IMR-90 (cell line): ENCODE results near the gene RALGAPA2. TPM values are rescaled to one million over a fixed set of nuclear protein-coding genes. Genes with fewer than 3 reads are reported as not detected.

Experiments used
- ATAC-seq: fragments of 200-7000 bp; cut with Tn5 transposase; 2 replicates; pipeline ENCODE4 v1.9.1; 2020; ENCODE audit warnings: low read depth, mild to moderate bottlenecking, moderate library complexity
- BruUV-seq: library from RNA; stranded (reverse); fragments of 400-500 nt; replicated peaks from 2 replicates; lab custom pipeline; 2021; lab: Mats Ljungman, UMichigan
- CTCF ChIA-PET: fragments of 300-600 bp; formaldehyde crosslinking; extraction: SDS; loops from one replicate; lab custom pipeline; 2021; ENCODE audit warnings: antibody characterized with exemption; lab: Yijun Ruan, JAX
- POLR2A ChIA-PET: fragments of 300-600 bp; sonication (Branson Sonifier 250); formaldehyde crosslinking; loops from one replicate; lab custom pipeline; 2022; ENCODE audit warnings: antibody characterized with exemption; ENCODE audit not compliant: unreplicated experiment; lab: Charles Lee
- DNase-seq: peaks from one replicate; pipeline ENCODE4 v3.0.0; 2013
- H2AFZ ChIP-seq: replicated peaks from 2 replicates; pipeline ENCODE3; 2013; ENCODE audit warnings: low read length, mild to moderate bottlenecking; ENCODE audit not compliant: poor library complexity
- H2AK5ac ChIP-seq: 2 replicates; pipeline ENCODE4 v1.6.1; 2013; ENCODE audit warnings: low read depth, low read length, inconsistent platforms
- H2AK9ac ChIP-seq: replicated peaks from 2 replicates; pipeline ENCODE3; 2013; ENCODE audit warnings: mild to moderate bottlenecking, low read depth, low read length, moderate library complexity; ENCODE audit not compliant: poor library complexity
- H2BK120ac ChIP-seq: 2 replicates; pipeline ENCODE4 v1.6.1; 2013; ENCODE audit warnings: low read depth, low read length, inconsistent platforms
- H2BK15ac ChIP-seq: 3 replicates; pipeline ENCODE4 v1.6.1; 2013; ENCODE audit warnings: low read depth, low read length, inconsistent platforms
- H2BK20ac ChIP-seq: 2 replicates; pipeline ENCODE4 v1.6.1; 2013; ENCODE audit warnings: low read depth, mild to moderate bottlenecking, inconsistent platforms, low read length, moderate library complexity
- H2BK5ac ChIP-seq: 2 replicates; pipeline ENCODE4 v1.6.1; 2013; ENCODE audit warnings: mild to moderate bottlenecking, low read depth, low read length, inconsistent platforms; ENCODE audit not compliant: poor library complexity, severe bottlenecking
- H3K14ac ChIP-seq: replicated peaks from 2 replicates; pipeline ENCODE4 v1.6.1; 2013; ENCODE audit warnings: low read depth, low read length, inconsistent platforms
- H3K18ac ChIP-seq: 2 replicates; pipeline ENCODE4 v1.6.1; 2013; ENCODE audit warnings: low read depth, low read length, control low read depth
- H3K23ac ChIP-seq: 2 replicates; pipeline ENCODE4 v1.6.1; 2013; ENCODE audit warnings: low read depth, low read length, inconsistent platforms
- H3K27ac ChIP-seq: 2 replicates; pipeline ENCODE4 v1.5.1; 2013; ENCODE audit warnings: mild to moderate bottlenecking, control low read depth, low read length; ENCODE audit not compliant: insufficient read depth
- H3K27me3 ChIP-seq: 2 replicates; pipeline ENCODE4 v1.6.1; 2013; ENCODE audit warnings: low read length; ENCODE audit not compliant: control insufficient read depth, insufficient read depth
- H3K36me3 ChIP-seq: 2 replicates; pipeline ENCODE4 v1.6.1; 2013; ENCODE audit warnings: low read length, mixed read lengths; ENCODE audit not compliant: control insufficient read depth, insufficient read depth
- H3K4ac ChIP-seq: 2 replicates; pipeline ENCODE4 v1.6.1; 2013; ENCODE audit warnings: low read depth, low read length, inconsistent platforms
- H3K4me1 ChIP-seq: 2 replicates; pipeline ENCODE4 v1.6.1; 2013; ENCODE audit warnings: low read length, mixed read lengths; ENCODE audit not compliant: control insufficient read depth, insufficient read depth
- H3K4me2 ChIP-seq: 2 replicates; pipeline ENCODE4 v1.6.1; 2013; ENCODE audit warnings: low read depth, mild to moderate bottlenecking, control low read depth, low read length, moderate library complexity
- H3K4me3 ChIP-seq: 2 replicates; pipeline ENCODE4 v1.5.1; 2013; ENCODE audit warnings: low read depth, mild to moderate bottlenecking, control low read depth, low read length, moderate library complexity; ENCODE audit not compliant: insufficient read depth
- H3K56ac ChIP-seq: 2 replicates; pipeline ENCODE4 v1.6.1; 2013; ENCODE audit warnings: low read length, inconsistent platforms; ENCODE audit not compliant: insufficient read depth; ENCODE audit errors: extremely low read depth
- H3K79me1 ChIP-seq, 2 experiments: 2 replicates each; pipeline ENCODE4 v1.6.1; 2013; ENCODE audit warnings: low read length in 2 of 2, inconsistent platforms in 1 of 2, low read depth in 1 of 2
- H3K9ac ChIP-seq: 2 replicates; pipeline ENCODE4 v1.6.1; 2013; ENCODE audit warnings: low read depth, low read length, control low read depth
- H3K9me1 ChIP-seq: 2 replicates; pipeline ENCODE4 v1.6.1; 2013; ENCODE audit warnings: low read length, inconsistent platforms; ENCODE audit not compliant: insufficient read depth
- H3K9me3 ChIP-seq: 2 replicates; pipeline ENCODE4 v1.6.1; 2013; ENCODE audit warnings: low read length; ENCODE audit not compliant: control insufficient read depth, insufficient read depth
- H4K20me1 ChIP-seq: 2 replicates; pipeline ENCODE4 v1.6.1; 2013; ENCODE audit warnings: low read length, inconsistent platforms; ENCODE audit not compliant: insufficient read depth
- H4K5ac ChIP-seq: 2 replicates; pipeline ENCODE4 v1.6.1; 2013; ENCODE audit warnings: mild to moderate bottlenecking, low read depth, low read length, control low read depth
- H4K8ac ChIP-seq, 2 experiments: 2 replicates each; pipeline ENCODE4 v1.6.1; 2013; ENCODE audit warnings: low read depth in 2 of 2, low read length in 2 of 2, control low read depth in 1 of 2, inconsistent platforms in 1 of 2
- H4K91ac ChIP-seq: 2 replicates; pipeline ENCODE4 v1.6.1; 2013; ENCODE audit warnings: low read depth, low read length, inconsistent platforms; ENCODE audit not compliant: insufficient read depth
- BHLHE40 ChIP-seq: fragments of 150-350 bp; IDR thresholded peaks from 2 replicates; pipeline ENCODE4 v1.6.1; 2016; ENCODE audit warnings: mild to moderate bottlenecking, low read depth, low read length
- CEBPB ChIP-seq: IDR thresholded peaks from 2 replicates; pipeline ENCODE4 v1.6.1; 2012; ENCODE audit warnings: low read depth, low read length, improper control_type of control experiment
- CHD1 ChIP-seq: IDR thresholded peaks from 2 replicates; pipeline ENCODE4 v1.6.1; 2012; ENCODE audit warnings: low read depth, low read length, improper control_type of control experiment
- FOS ChIP-seq: fragments of 150-350 bp; IDR thresholded peaks from 2 replicates; pipeline ENCODE4 v1.6.1; 2016; ENCODE audit warnings: low read depth, low read length
- MAFK ChIP-seq: IDR thresholded peaks from 2 replicates; pipeline ENCODE4 v1.6.1; 2012; ENCODE audit warnings: low read depth, low read length, improper control_type of control experiment
- MAZ ChIP-seq: IDR thresholded peaks from 2 replicates; pipeline ENCODE4 v1.6.1; 2012; ENCODE audit warnings: low read depth, mild to moderate bottlenecking, low read length, improper control_type of control experiment, moderate library complexity, borderline replicate concordance
- NFE2L2 ChIP-seq: fragments of 150-350 bp; IDR thresholded peaks from 2 replicates; pipeline ENCODE4 v1.6.1; 2016; ENCODE audit warnings: low read depth, mild to moderate bottlenecking, low read length
- RAD21 ChIP-seq: IDR thresholded peaks from 2 replicates; pipeline ENCODE4 v1.6.1; 2012; ENCODE audit warnings: low read length, improper control_type of control experiment
- RCOR1 ChIP-seq: IDR thresholded peaks from 2 replicates; pipeline ENCODE4 v1.6.1; 2012; ENCODE audit warnings: mild to moderate bottlenecking, low read length, improper control_type of control experiment; ENCODE audit not compliant: insufficient replicate concordance
- RFX5 ChIP-seq: IDR thresholded peaks from 2 replicates; pipeline ENCODE4 v1.8.0; 2012; ENCODE audit warnings: low read depth, mild to moderate bottlenecking, low read length, moderate library complexity
- WGBS, 2 experiments: methylation state at CpG; one replicate each; pipeline versions ENCODE4 v1.1.5 to v1.1.7; 2013; ENCODE audit warnings: missing lambda C conversion rate in 2 of 2; ENCODE audit not compliant: insufficient read length in 1 of 2; ENCODE audit errors: extremely low coverage in 2 of 2; 5-methylcytosine and 5-hydroxymethylcytosine counted together
- dilution Hi-C: fragments of 300-500 bp; cut with HindIII; formaldehyde crosslinking; loops from one replicate; pipeline ENCODE4 v1.14.3; 2018; ENCODE audit warnings: low sequenced_read_pairs; ENCODE audit not compliant: unreplicated experiment
- in situ Hi-C: fragments of 300-500 bp; cut with MboI; formaldehyde crosslinking; loops from 3 replicates; pipeline ENCODE4 v1.14.3; 2019; ENCODE audit warnings: low sequenced_read_pairs, inconsistent platforms, mixed read lengths
- intact Hi-C: fragments of 100-400 bp; cut with micrococcal nuclease; formaldehyde crosslinking; loops from 2 replicates; pipeline ENCODE4 v1.10.0; 2022
- polyA plus RNA-seq, 3 experiments: library from polyadenylated mRNA; depleted of rRNA; stranded (reverse); fragments of >200 nt; gene quantifications; 2 replicates each; pipeline ENCODE4 v1.2.3, GENCODE V29; 2012; ENCODE audit warnings: low replicate concordance in 1 of 3
- total RNA-seq: library from RNA; depleted of rRNA; stranded (reverse); fragments of >200 nt; gene quantifications from 2 replicates; pipeline ENCODE4 v1.2.3, GENCODE V29; 2012
- TF ChIP-seq, protein P1 (sequence below): fragments of 150-350 bp; IDR thresholded peaks from 2 replicates; pipeline ENCODE4 v1.6.1; 2017; ENCODE audit warnings: mild to moderate bottlenecking, antibody characterized with exemption, low read length, low read depth
- TF ChIP-seq, protein P2 (sequence below): fragments of 150-350 bp; IDR thresholded peaks from 2 replicates; pipeline ENCODE4 v1.6.1; 2016; ENCODE audit warnings: low read depth, mild to moderate bottlenecking, low read length, moderate library complexity, borderline replicate concordance

RALGAPA2 gene
- total and polyA plus RNA-seq, 2 of the 4 experiments (the other 2 are of a cell fraction) = 1.3 to 3.9 TPM

DNA sequence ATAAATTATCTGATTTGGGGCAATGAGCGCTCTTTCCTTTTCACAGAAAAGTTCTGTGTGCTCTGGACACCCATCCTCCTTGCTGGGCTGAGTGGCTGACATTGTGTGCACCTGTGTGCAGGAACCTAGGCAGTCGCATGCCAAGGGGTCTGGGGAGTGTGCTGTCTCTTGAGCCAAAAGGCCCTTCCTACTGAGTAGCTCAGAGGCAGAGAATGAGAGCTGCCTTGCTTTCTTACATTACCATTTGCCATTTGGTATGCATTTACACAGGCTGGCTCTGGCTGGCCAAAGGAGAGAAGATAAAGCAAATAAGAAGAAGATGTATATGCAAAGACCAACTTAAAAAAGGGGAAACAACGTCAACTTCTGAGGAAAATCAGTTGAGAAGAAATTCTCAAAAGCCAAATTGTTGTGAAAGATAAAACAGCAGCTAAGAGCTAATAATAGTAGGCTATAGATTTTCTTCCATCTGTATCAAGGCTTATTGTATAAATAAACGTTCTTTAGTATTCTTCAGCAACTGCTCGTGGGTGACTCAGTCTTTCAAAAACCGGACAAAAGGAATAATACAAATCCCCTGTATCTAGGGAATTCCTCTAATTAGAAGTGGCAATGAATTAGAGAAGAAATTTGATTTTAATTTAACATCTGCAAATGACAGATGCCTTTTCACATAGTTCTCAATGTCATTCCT, 222.6 kb downstream of the RALGAPA2 start:
- no peaks in the 10 kb centered on the region for H3K36me3 ChIP-seq
- DNase-seq (peak; percentile 68), ATAC-seq (peak; percentile 61)
- peak overlapping the region; percentile 61; the same call in 1 of the 2 replicates for H3K14ac ChIP-seq
- H4K91ac ChIP-seq = no peak overlapping the region; the same call in 1 of the 2 replicates
- in situ Hi-C loops (no loop called here), dilution Hi-C loops (no loop called here), intact Hi-C loops (no loop called here)
- TF ChIP-seq CEBPB (peak; percentile 47; the same call in 1 of the 2 replicates), NFE2L2 (no peak), BHLHE40 (no peak), MAZ (no peak), MAFK (no peak), FOS (peak; percentile 9; the same call in 1 of the 2 replicates), CHD1 (no peak), RCOR1 (no peak), RFX5 (no peak), RAD21 (no peak)
- TF ChIP-seq, protein P1, sequence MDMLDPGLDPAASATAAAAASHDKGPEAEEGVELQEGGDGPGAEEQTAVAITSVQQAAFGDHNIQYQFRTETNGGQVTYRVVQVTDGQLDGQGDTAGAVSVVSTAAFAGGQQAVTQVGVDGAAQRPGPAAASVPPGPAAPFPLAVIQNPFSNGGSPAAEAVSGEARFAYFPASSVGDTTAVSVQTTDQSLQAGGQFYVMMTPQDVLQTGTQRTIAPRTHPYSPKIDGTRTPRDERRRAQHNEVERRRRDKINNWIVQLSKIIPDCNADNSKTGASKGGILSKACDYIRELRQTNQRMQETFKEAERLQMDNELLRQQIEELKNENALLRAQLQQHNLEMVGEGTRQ = no peak
- TF ChIP-seq, protein P2, sequence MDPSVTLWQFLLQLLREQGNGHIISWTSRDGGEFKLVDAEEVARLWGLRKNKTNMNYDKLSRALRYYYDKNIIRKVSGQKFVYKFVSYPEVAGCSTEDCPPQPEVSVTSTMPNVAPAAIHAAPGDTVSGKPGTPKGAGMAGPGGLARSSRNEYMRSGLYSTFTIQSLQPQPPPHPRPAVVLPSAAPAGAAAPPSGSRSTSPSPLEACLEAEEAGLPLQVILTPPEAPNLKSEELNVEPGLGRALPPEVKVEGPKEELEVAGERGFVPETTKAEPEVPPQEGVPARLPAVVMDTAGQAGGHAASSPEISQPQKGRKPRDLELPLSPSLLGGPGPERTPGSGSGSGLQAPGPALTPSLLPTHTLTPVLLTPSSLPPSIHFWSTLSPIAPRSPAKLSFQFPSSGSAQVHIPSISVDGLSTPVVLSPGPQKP = no peak
- H4K5ac ChIP-seq = no peak overlapping the region; the same call in 1 of the 2 replicates
- peak overlapping the region; percentile 77 for H2BK5ac ChIP-seq
- no peak overlapping the region for H4K8ac ChIP-seq
- peak overlapping the region; percentile 89 for H2AK5ac ChIP-seq
- H3K23ac ChIP-seq = no peak overlapping the region
- H3K27ac ChIP-seq = peak overlapping the region; percentile 71
- no TSS peak for BruUV-seq
- no CpG with 5 or more reads among the region's 6 CpGs for WGBS, 2 experiments
- H3K9ac ChIP-seq = no peak overlapping the region
- H3K56ac ChIP-seq = no peak overlapping the region
- CTCF ChIA-PET = interaction anchor here (0.6 to 1.4 kb wide), 2 partner anchors 9 to 11 kb away, joined by 3 to 6 read pairs; no protein-coding TSS in a partner anchor
- POLR2A ChIA-PET = no interaction called here
- peaks cover 24% of the 10 kb centered on the region for H3K4me1 ChIP-seq
- peak overlapping the region; percentile 73; the same call in 1 of the 3 replicates for H2BK15ac ChIP-seq
- H2BK20ac ChIP-seq = peak overlapping the region; percentile 75; the same call in 1 of the 2 replicates
- peaks cover 17% of the 10 kb centered on the region for H3K9me1 ChIP-seq
- no peaks in the 10 kb centered on the region for H4K20me1 ChIP-seq
- H3K4me2 ChIP-seq = peak overlapping the region; percentile 59
- H3K4me3 ChIP-seq = no peak overlapping the region
- no peaks in the 10 kb centered on the region for H3K9me3 ChIP-seq
- H3K4ac ChIP-seq = peak overlapping the region; percentile 81
- peak overlapping the region; percentile 75 for H2AFZ ChIP-seq
- H3K79me1 ChIP-seq = no peaks in the 10 kb centered on the region
- no peaks in the 10 kb centered on the region for H3K27me3 ChIP-seq
- H2AK9ac ChIP-seq = no peak overlapping the region
- peak overlapping the region; percentile 55; the same call in 1 of the 2 replicates for H3K18ac ChIP-seq
- peak overlapping the region; percentile 89 for H2BK120ac ChIP-seq
